Stimulated activated CD8-positive, alpha-beta memory T cell treated with anti-CD3 and anti-CD28 coated beads, Interleukin-12 subunit alpha, Interleukin-12 subunit beta, amount 100 ng/mL, for 1 hour (primary cell): ENCODE data around the gene RABGAP1L.
"Not testable (repeated sequence)": the region's sequence is repeated elsewhere in the genome, so short reads cannot be mapped to it uniquely, and the experiment has no call there.

ENCODE experiments used
- DNase-seq: peaks from one replicate; pipeline ENCODE4 v3.0.0-alpha.2; 2020; ENCODE audit warnings: low read depth

The RABGAP1L gene

DNA sequence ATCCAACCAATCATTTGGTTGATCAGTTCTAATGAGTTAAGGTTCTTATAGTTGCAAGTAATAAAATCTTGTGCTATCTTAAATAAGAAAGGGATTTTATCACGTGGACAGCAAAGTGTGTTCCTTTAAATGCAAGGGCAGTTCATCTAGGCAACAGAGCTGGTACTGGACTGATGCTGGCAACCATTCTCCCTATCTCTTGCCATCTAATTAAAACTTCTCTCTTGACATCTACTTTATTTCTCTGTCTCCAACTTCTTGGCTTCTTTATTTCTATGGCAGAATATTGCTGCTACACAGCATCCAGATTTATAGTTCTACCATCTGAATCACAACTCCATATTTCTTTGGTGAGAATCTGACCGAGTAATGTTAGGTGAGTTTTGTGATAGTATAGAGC, 725.2 kb downstream of the RABGAP1L start:
- DNase-seq, result no peak

- no peak for DNase-seq
Observed at GRCh38 chr1:174890024-174890423, 730.7 kb downstream of the RABGAP1L start.

GRCh38 chr1:174892016-174892415, 732.7 kb downstream of the RABGAP1L start:
- DNase-seq, result no peak

GRCh38 chr1:174894117-174894762, 734.9 kb downstream of the RABGAP1L start:
- DNase-seq, result no peak

- DNase-seq, result not testable (repeated sequence)
Observed at GRCh38 chr1:174895610-174896009, 736.3 kb downstream of the RABGAP1L start.

- no peak for DNase-seq
Observed at GRCh38 chr1:174898102-174898797, 738.9 kb downstream of the RABGAP1L start.

DNA sequence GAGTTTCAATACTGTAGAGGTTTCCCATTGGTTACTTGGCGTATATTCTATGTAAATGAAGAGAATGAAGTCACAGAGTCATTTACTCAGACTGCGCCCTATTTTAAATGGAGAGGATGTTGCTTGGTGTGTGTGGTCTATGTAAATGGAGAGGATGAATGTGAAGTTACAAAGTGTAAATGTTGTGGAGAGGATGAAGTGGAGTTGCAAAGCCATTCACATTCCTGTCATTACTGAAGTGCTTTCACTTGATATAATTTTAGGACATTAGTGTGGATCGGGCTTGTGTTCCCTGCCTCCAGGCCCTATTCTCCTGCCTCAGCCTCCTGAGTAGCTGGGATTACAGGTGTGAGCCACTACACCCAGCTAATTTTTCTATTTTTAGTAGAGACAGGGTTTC, 741.0 kb downstream of the RABGAP1L start:
- DNase-seq, result no peak

GRCh38 chr1:174902531-174903099, 743.3 kb downstream of the RABGAP1L start:
- no peak for DNase-seq

DNA sequence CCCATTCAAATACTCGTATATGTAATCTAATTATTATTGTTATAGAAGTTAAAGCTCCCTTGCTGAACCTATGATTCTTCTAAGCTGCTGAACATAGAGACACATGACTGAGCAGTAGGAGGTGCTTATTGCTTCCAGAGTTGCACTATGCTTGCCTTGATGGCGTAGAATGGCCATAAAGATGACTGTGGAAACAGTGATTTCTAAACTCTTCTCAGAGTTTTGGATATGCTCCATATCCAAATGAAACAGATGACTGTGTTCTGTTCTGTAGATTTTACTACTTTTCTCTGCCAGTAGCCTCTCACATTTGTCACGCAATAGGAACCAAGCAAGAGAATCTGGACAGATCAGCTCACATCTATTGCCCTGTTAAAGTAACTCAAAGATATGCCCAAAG, 752.3 kb downstream of the RABGAP1L start:
- DNase-seq, result no peak

DNA sequence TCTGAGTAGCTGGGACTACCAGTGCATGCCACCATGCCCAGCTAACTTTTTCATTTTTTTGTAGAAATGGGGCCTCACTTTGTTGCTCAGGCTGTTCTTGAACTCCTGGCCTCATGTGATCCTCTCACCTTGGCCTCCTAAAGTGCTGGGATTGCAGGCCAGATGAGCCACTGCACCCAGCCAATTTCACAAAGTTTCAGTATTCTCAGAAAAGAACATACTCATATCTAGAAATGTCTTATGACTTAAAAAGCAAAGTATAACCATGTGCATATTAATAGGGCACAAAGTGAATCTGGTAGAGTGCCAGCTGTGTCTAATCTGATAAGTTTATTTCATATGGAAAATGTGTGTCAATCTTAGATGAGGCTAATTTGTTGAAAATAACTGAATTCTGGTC, 752.9 kb downstream of the RABGAP1L start:
- DNase-seq, result no peak

DNA sequence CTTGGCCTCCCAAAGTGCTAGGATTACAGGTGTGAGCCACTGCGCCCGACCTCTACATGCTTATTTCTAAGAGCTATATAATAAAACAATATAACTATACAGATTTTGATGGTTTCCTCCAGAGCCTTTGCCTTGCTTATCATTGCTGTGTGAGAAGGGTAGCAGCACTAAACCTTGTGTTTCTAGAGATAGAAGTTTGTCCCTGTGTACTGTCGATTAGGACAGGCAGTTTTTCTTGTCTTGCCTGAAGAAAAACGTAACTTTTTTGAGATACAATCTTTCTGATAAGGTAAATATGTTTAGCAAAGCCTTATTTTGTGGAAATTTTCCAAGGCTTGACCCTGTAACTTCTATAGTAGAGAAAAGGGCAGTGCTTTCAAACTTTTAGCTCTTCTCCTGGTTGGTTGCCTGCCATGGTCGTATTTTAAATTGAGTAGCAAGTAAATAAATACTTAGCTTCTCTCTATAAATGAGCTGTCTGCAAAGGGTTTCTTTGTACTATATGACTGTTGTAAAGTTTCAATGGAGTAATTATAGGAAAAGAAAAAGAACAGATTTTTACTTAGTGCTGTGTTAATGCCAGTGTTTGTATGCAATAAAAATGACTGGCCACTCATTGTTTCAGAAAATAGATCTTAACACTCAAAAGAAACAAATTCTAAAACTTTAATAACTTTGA, 754.0 kb downstream of the RABGAP1L start:
- no peak for DNase-seq

DNA sequence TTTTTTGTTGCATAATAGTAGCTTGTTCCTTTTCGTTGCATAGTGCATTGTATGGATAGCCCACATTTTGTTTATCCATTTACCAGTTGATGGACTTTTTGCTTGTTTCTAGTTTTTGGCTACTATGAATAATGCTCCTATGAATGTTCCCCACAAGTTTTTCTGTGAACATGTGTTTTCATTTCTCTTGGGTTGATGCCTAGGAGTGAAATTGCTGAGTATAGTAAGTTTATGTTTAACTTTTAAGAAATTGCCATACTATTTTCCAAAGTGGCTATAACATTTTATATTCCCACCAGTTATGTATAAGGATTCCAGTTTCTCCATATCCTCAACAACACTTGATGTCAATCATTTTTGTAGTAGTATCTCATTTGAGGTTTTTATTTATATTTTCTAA, 755.7 kb downstream of the RABGAP1L start:
- no peak for DNase-seq

GRCh38 chr1:174916846-174917245, 757.5 kb downstream of the RABGAP1L start:
- DNase-seq, result no peak

- DNase-seq, result no peak
Observed at GRCh38 chr1:174920093-174920492, 760.8 kb downstream of the RABGAP1L start.

- DNase-seq, result no peak
Observed at GRCh38 chr1:174922121-174922520, 762.8 kb downstream of the RABGAP1L start.

GRCh38 chr1:174923820-174924219, 764.5 kb downstream of the RABGAP1L start:
- DNase-seq, result no peak

DNA sequence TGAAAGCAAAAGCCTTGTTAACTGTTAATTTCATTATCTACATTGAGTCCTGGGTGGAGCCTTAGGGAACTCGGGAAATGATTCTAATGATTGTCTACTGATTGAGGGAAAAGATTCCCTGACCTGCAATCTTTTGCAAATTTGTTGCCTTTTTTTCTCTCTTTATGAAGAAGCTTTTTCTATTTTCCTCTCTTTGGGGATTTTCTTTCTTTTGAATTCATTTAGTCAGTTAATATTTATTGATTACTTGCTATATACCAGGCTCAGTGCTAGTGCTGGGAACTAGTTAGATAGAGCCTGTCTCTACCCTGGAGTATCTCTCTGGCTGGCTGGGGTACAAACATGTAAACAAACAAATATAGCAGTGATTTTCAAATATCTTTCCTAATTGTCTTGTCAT, 769.2 kb downstream of the RABGAP1L start:
- DNase-seq, result no peak

- DNase-seq, result no peak
Observed at GRCh38 chr1:174931214-174931613, 771.9 kb downstream of the RABGAP1L start.

DNA sequence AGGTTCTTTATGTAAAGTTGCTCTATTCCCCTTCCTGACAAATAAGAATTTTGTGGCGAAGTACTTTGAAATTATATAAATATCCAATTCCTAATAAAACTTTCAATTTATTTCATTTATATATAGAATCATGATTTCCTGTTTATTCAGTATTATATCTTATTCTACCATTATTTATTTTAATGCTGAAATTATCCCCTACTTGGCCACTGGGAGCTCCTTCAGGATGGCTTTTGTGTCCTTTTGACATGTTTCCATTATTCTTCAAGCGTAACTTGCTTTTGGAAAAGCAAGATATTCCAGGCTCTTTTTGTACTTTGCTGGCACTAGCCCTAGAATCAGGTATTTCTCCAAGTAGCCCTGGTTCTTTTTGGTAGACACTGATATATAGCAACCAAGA, 773.3 kb downstream of the RABGAP1L start:
- DNase-seq, result no peak

- DNase-seq, result no peak
Observed at GRCh38 chr1:174935961-174936727, 776.8 kb downstream of the RABGAP1L start.

DNA sequence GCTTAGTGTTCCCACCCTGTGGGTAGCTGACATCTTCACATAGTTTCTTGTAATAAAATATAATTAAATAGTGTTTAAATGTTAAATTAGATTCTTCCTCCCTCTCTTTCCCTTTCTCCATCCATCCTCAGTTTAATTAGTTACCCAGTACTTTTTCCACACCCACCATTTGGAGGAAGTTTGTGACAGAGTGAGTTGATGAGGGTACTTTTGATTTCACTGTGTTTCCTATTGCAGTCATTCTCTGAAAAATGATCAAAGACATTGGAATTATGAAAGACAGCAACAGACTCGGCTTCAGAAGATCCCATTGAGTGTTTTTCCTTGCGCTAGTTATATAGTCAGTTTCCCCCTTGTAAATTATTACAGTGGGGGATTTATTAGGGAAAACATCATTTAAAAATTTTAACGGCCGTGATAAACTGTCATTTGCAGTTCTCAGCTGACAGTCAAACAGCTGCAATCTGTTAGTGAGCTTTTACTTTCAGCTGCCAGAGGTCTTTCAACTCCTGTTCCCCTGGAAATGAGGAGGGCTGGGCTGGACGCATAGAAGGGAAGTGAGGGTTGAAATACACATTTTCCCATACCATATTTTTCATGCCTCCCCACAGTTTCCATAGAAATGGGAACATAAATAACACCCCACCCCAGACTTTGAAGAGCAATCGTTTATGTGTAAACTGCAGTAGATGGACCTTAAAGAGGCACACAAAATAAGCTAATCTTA, 779.1 kb downstream of the RABGAP1L start:
- no peak for DNase-seq
